Endodermal cell (in vitro differentiated cells): ENCODE measurements around the gene NREP. TPM values are rescaled to one million over a fixed set of nuclear protein-coding genes. Genes with fewer than 3 reads are reported as not detected.
A peak's percentile ranks its signal among the peaks of the same experiment; 100 is the strongest.

ENCODE experiments used
- DNase-seq: peaks from one replicate; pipeline ENCODE4 v3.0.0-alpha.2; 2017
- H3K27ac ChIP-seq: 2 replicates; pipeline ENCODE4 v1.5.1; 2013; ENCODE audit warnings: mild to moderate bottlenecking, low read depth, low read length, moderate library complexity
- H3K27me3 ChIP-seq: 2 replicates; pipeline ENCODE4 v1.6.1; 2013; ENCODE audit warnings: mild to moderate bottlenecking, low read length, moderate library complexity; ENCODE audit not compliant: insufficient read depth, control insufficient read depth, poor library complexity, severe bottlenecking
- H3K36me3 ChIP-seq: 2 replicates; pipeline ENCODE4 v1.7.0; 2013; ENCODE audit warnings: mild to moderate bottlenecking, low read length, moderate library complexity; ENCODE audit not compliant: control insufficient read depth, insufficient read depth
- H3K4me1 ChIP-seq: one replicate; pipeline ENCODE4 v1.7.0; 2013; ENCODE audit warnings: low read length; ENCODE audit not compliant: control insufficient read depth, insufficient read depth
- H3K4me3 ChIP-seq: 2 replicates; pipeline ENCODE4 v1.5.1; 2013; ENCODE audit warnings: mild to moderate bottlenecking, low read length, moderate library complexity
- H3K9ac ChIP-seq: 2 replicates; pipeline ENCODE4 v1.6.1; 2013; ENCODE audit warnings: mild to moderate bottlenecking, low read length, moderate library complexity; ENCODE audit not compliant: poor library complexity, severe bottlenecking; ENCODE audit errors: extremely low read depth
- H3K9me3 ChIP-seq: 2 replicates; pipeline ENCODE4 v1.6.1; 2013; ENCODE audit warnings: mild to moderate bottlenecking, low read length, moderate library complexity; ENCODE audit not compliant: control insufficient read depth
- H3K27ac Mint-ChIP-seq: 2 replicates; pipeline ENCODE4 v1.8.0; 2020; ENCODE audit warnings: mixed read lengths
- H3K27me3 Mint-ChIP-seq: 2 replicates; pipeline ENCODE4 v1.8.0; 2021; ENCODE audit warnings: mild to moderate bottlenecking, mixed read lengths; ENCODE audit not compliant: insufficient read depth
- H3K36me3 Mint-ChIP-seq: 2 replicates; pipeline ENCODE4 v1.8.0; 2020; ENCODE audit warnings: low read depth, mixed read lengths
- H3K4me1 Mint-ChIP-seq: 2 replicates; pipeline ENCODE4 v1.8.0; 2020; ENCODE audit warnings: mixed read lengths
- H3K4me3 Mint-ChIP-seq: 2 replicates; pipeline ENCODE4 v1.8.0; 2020; ENCODE audit warnings: mild to moderate bottlenecking, moderate library complexity, mixed read lengths
- H3K9me3 Mint-ChIP-seq: 2 replicates; pipeline ENCODE4 v1.8.0; 2020; ENCODE audit warnings: mild to moderate bottlenecking, mixed read lengths
- CTCF ChIP-seq: fragments of 200-600 bp; sonication (generic); conservative IDR thresholded peaks from 2 replicates; pipeline ENCODE4 v1.5.0; 2021; ENCODE audit warnings: antibody characterized with exemption, mild to moderate bottlenecking
- WGBS, 2 experiments: methylation state at CpG; one replicate each; pipeline versions ENCODE4 v1.1.5 to v1.1.7; 2013; ENCODE audit warnings: missing lambda C conversion rate in 2 of 2, mixed read lengths in 1 of 2; ENCODE audit not compliant: insufficient coverage in 1 of 2, insufficient read length in 1 of 2; 5-methylcytosine and 5-hydroxymethylcytosine counted together
- total RNA-seq, 2 donors: library from RNA; stranded (reverse); fragmentation: NEBNext Ultra II Directional in 1 of 2; extraction: Animal tissue kit (Norgen Biotek cat#: 25700) in 1 of 2; gene quantifications; 2 replicates in 1 of 2; 3 replicates in 1 of 2; pipeline ENCODE4 v1.2.1, GENCODE V29; 2021

Gene NREP
- total RNA-seq, 2 donors from 2014 or later: 212 to 238 TPM

- Mint-ChIP-seq H3K27ac (no peak overlapping the region), H3K27me3 (peaks cover 3% of the 10 kb centered on the region), H3K9me3 (no peaks in the 10 kb centered on the region), H3K4me1 (peaks cover 7% of the 10 kb centered on the region), H3K4me3 (no peak overlapping the region), H3K36me3 (no peaks in the 10 kb centered on the region)
- H3K9me3 ChIP-seq: no peaks in the 10 kb centered on the region
- TF ChIP-seq CTCF: peak; percentile 77
- H3K4me3 ChIP-seq: no peak overlapping the region
- no peak overlapping the region for H3K9ac ChIP-seq
- 72 to 87% methylated on average over 3 to 6 of the region's 6 CpGs for WGBS, 2 experiments
- DNase-seq: peak; percentile 85
- no peaks in the 10 kb centered on the region for H3K36me3 ChIP-seq
- H3K27ac ChIP-seq: no peak overlapping the region
- no peaks in the 10 kb centered on the region for H3K27me3 ChIP-seq
- no peaks in the 10 kb centered on the region for H3K4me1 ChIP-seq
Observed at GRCh38 chr5:111697881-111698757, 58.9 kb downstream of the NREP start.

GRCh38 chr5:111697215-111697614, 59.8 kb downstream of the NREP start:
- Histone ChIP-seq H3K36me3 (no peaks in the 10 kb centered on the region), H3K4me1 (no peaks in the 10 kb centered on the region), H3K9me3 (no peaks in the 10 kb centered on the region), H3K4me3 (no peak overlapping the region), H3K27me3 (no peaks in the 10 kb centered on the region), H3K9ac (no peak overlapping the region), H3K27ac (no peak overlapping the region)
- Mint-ChIP-seq H3K36me3 (no peaks in the 10 kb centered on the region), H3K27me3 (peaks cover 3% of the 10 kb centered on the region), H3K27ac (no peak overlapping the region), H3K4me1 (peaks cover 7% of the 10 kb centered on the region), H3K9me3 (no peaks in the 10 kb centered on the region), H3K4me3 (no peak overlapping the region)
- no peak for TF ChIP-seq CTCF
- WGBS, 2 experiments: 61 to 77% methylated on average over 3 to 6 of the region's 6 CpGs
- DNase-seq: no peak

GRCh38 chr5:111695991-111696390, 61.0 kb downstream of the NREP start:
- no peak for TF ChIP-seq CTCF
- Mint-ChIP-seq H3K4me3 (no peak overlapping the region), H3K4me1 (peaks cover 7% of the 10 kb centered on the region), H3K27ac (no peak overlapping the region), H3K27me3 (peaks cover 3% of the 10 kb centered on the region), H3K36me3 (no peaks in the 10 kb centered on the region), H3K9me3 (no peaks in the 10 kb centered on the region)
- Histone ChIP-seq H3K36me3 (no peaks in the 10 kb centered on the region), H3K4me1 (no peaks in the 10 kb centered on the region), H3K27ac (no peak overlapping the region), H3K27me3 (no peaks in the 10 kb centered on the region), H3K4me3 (no peak overlapping the region), H3K9me3 (no peaks in the 10 kb centered on the region), H3K9ac (no peak overlapping the region)
- DNase-seq: no peak
- 100% methylated on average over 1 of the region's 1 CpG; no CpG with 5 or more reads in 1 of the 2 experiments for WGBS, 2 experiments
